Mucosa of stomach (tissue), 1 donor: ENCODE data around the gene ZFYVE1.

Experiments
- H3K27me3 ChIP-seq: one replicate; pipeline ENCODE4 v1.7.0; 2013; ENCODE audit warnings: mild to moderate bottlenecking, low read length; ENCODE audit not compliant: control insufficient read depth, insufficient read depth
- H3K36me3 ChIP-seq: one replicate; pipeline ENCODE4 v1.7.0; 2013; ENCODE audit warnings: low read length; ENCODE audit not compliant: control insufficient read depth, insufficient read depth
- H3K4me1 ChIP-seq: one replicate; pipeline ENCODE4 v1.7.0; 2013; ENCODE audit warnings: mild to moderate bottlenecking, low read length; ENCODE audit not compliant: control insufficient read depth, insufficient read depth
- H3K4me3 ChIP-seq: one replicate; pipeline ENCODE4 v1.7.0; 2013; ENCODE audit warnings: low read length
- H3K9ac ChIP-seq: one replicate; pipeline ENCODE4 v1.7.0; 2013; ENCODE audit warnings: mild to moderate bottlenecking, low read length, moderate library complexity
- H3K9me3 ChIP-seq: one replicate; pipeline ENCODE4 v1.7.0; 2013; ENCODE audit warnings: mild to moderate bottlenecking, low read length, moderate library complexity; ENCODE audit not compliant: control insufficient read depth
- donor health status: Pancreatic carcinoma.

ZFYVE1 gene

DNA sequence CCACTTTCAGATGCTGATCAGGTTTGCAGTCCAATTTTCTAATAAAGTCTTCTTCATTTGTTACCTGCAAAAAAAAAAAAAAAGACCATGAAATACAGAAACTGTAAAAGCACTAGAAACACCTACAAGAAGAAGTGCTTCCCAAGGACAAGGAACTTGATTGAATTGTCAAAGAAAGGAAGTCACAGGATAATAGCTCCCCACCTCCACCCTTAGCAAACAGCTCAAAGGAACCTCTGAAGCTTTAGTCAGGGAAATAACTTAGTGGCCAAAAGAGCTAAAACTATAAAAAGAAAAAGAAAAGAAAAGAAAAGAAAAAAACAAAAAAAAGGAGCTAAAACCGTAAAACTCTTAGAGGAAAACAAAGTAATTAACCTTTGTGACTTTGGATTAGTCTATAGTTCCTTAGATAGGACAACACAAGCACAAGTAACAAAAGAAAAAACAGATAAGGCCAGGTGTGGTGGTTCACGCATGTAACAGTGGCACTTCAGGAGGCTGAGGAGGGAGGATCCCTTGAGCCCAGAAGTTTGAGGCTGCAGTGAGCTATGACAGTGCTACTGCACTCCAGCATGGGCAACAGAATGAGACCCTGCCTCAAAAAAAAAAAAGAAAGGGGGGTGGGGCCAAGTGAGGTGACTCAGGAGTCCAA, 28.5 kb downstream of the ZFYVE1 start:
- H3K4me3 ChIP-seq: no peak overlapping the region
- H3K9me3 ChIP-seq: no peaks in the 10 kb centered on the region
- no peaks in the 10 kb centered on the region for H3K4me1 ChIP-seq
- no peaks in the 10 kb centered on the region for H3K27me3 ChIP-seq
- H3K36me3 ChIP-seq: peaks cover 6% of the 10 kb centered on the region
- H3K9ac ChIP-seq: no peak overlapping the region

DNA sequence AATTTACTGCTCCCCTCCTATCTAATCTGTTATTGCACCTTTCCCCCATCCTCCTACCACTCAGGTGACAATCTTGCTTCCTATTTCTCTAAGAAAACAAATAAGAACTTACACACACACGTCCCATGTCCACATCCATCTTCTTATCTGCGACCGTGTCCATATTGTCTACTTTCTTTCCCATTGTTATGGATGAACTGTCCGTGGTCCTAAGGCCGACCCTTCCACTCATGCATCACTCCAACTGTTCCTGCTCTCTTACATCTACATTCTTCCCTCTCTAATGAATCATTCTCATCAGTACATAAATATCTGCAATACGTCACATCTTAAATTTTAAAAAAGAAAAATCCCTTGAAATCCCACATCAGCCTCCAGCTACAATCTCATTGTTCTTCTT, 30.0 kb downstream of the ZFYVE1 start:
- Histone ChIP-seq H3K36me3 (peaks cover 6% of the 10 kb centered on the region), H3K4me1 (no peaks in the 10 kb centered on the region), H3K27me3 (no peaks in the 10 kb centered on the region), H3K9me3 (no peaks in the 10 kb centered on the region), H3K9ac (no peak overlapping the region), H3K4me3 (no peak overlapping the region)

DNA sequence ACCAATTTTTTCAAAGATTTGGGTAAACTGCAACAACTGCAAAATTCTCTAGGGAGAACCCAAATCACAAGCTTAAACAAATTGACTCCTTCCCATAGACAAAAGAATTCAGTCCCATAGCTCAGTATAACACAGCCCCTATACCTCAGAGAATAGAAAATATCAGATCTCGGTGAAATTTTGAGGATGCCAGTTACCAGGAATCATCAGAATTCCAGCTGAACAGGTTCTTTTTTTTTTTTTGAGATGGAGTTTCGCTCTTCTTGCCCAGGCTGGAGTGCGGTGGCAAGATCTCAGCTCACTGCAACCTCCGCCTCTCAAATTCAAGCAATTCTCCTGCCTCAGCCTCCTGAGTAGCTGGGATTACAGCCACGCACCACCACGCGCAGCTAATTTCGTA, 36.7 kb downstream of the ZFYVE1 start:
- no peak overlapping the region for H3K4me3 ChIP-seq
- H3K9ac ChIP-seq: no peak overlapping the region
- no peaks in the 10 kb centered on the region for H3K4me1 ChIP-seq
- no peaks in the 10 kb centered on the region for H3K36me3 ChIP-seq
- no peaks in the 10 kb centered on the region for H3K27me3 ChIP-seq
- H3K9me3 ChIP-seq: no peaks in the 10 kb centered on the region

DNA sequence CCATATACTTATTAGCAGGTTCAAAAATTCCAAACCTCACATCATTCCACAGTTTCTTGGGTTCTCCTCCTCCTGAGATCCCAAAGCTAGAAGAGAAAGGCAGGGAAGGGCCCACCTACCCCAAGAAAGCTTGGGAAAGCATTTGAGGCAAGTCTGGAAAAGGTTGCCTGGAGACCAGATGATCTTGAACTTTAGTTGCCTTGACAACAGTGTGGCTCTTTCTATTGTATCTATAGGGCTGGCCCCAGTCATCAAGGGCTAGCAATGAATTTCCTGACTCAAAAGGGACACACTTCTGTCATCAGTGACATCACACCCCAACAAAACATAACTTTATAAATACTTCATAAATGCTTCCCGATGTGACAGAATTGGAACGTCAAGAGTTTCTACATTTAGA, 40.0 kb downstream of the ZFYVE1 start:
- H3K27me3 ChIP-seq: no peaks in the 10 kb centered on the region
- H3K4me1 ChIP-seq: no peaks in the 10 kb centered on the region
- H3K9me3 ChIP-seq: no peaks in the 10 kb centered on the region
- no peaks in the 10 kb centered on the region for H3K36me3 ChIP-seq
- no peak overlapping the region for H3K4me3 ChIP-seq
- no peak overlapping the region for H3K9ac ChIP-seq

DNA sequence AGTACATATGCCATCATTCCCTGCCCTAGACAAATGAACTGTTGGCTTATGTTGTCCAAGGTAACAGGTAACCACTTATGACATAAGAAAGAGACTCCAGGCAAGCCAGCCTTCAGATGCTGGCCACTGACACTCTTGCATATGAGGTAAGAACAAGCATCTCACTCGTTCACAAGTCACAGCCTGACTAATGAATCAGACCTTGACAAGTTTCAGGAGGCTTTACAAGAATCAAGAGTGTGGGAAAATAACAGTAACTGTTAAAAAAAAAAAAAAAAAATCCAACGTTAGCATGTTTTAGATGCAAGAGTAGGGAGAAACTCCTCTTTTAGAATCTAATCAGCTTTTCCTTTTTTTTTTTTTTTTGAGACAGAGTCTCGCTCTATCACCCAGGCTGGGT, 40.7 kb downstream of the ZFYVE1 start:
- H3K27me3 ChIP-seq: no peaks in the 10 kb centered on the region
- no peak overlapping the region for H3K4me3 ChIP-seq
- no peaks in the 10 kb centered on the region for H3K9me3 ChIP-seq
- no peaks in the 10 kb centered on the region for H3K4me1 ChIP-seq
- H3K36me3 ChIP-seq: no peaks in the 10 kb centered on the region
- H3K9ac ChIP-seq: no peak overlapping the region

DNA sequence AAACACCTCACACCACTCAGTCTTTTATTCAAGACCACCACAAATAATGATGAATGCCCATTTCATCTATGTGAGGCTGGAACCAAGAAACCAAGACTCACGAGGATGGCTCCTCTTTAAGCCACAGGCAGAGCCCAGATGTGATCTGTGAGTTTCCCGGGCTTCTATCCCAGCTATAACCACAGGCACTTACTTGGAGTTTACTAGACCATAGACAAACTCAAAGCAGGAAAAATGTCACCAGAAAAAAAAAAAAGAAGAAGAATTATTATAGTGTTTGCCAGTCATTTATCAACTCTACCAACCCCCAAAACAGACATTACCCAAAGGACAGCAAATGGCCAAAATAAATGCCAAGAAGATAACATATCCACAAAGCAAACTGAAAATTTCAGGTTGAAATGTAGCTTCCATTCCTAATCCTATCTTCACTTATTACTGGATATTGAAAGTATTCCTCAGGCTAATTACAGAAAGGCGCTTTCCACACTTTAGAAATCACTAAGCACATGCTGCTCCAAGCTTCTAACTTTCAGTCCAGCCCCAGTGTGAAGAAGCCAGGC, 44.7 kb downstream of the ZFYVE1 start:
- H3K4me3 ChIP-seq: no peak overlapping the region
- no peaks in the 10 kb centered on the region for H3K9me3 ChIP-seq
- H3K9ac ChIP-seq: no peak overlapping the region
- H3K4me1 ChIP-seq: no peaks in the 10 kb centered on the region
- H3K27me3 ChIP-seq: no peaks in the 10 kb centered on the region
- H3K36me3 ChIP-seq: no peaks in the 10 kb centered on the region

DNA sequence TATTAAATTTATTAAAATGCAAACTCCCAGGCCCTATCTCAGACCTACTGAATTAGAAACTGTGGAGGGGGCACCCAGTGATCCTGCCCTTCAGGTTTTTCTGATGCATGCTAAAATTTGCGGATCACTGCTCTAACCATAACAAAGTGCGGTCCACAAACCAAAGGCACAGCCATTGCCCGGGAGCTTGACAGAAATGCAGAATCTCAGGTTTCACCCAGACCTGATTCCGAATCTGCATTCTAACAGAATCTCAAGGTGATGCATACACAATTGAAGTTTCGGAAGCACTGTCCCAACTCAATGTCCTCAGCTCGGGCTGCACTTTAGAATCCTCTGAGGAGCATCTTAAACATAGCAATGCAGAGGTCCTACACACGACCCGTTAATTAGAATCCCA, 46.0 kb downstream of the ZFYVE1 start:
- H3K9me3 ChIP-seq: no peaks in the 10 kb centered on the region
- no peaks in the 10 kb centered on the region for H3K27me3 ChIP-seq
- no peaks in the 10 kb centered on the region for H3K36me3 ChIP-seq
- no peak overlapping the region for H3K9ac ChIP-seq
- H3K4me3 ChIP-seq: no peak overlapping the region
- H3K4me1 ChIP-seq: no peaks in the 10 kb centered on the region

DNA sequence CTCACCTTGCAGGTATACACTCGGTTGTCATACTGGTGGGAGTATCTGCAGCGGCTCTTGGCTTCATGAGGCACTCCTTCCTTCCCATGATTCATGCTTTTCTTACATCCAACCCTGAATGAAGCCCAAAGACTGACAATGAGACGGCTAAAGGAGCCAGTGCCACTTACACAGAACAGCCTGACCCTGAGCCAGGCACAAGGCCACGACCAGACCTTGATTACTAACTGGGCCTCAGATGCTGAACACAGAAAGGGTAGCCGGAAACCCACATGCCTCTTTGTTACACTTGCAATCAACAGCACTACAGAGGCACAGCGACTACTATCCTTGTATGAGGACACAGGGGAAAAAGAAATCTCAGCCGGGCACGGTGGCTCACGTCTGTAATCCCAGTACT, 48.0 kb downstream of the ZFYVE1 start:
- Histone ChIP-seq H3K9me3 (no peaks in the 10 kb centered on the region), H3K4me3 (no peak overlapping the region), H3K9ac (no peak overlapping the region), H3K27me3 (no peaks in the 10 kb centered on the region), H3K36me3 (peaks cover 6% of the 10 kb centered on the region), H3K4me1 (no peaks in the 10 kb centered on the region)

DNA sequence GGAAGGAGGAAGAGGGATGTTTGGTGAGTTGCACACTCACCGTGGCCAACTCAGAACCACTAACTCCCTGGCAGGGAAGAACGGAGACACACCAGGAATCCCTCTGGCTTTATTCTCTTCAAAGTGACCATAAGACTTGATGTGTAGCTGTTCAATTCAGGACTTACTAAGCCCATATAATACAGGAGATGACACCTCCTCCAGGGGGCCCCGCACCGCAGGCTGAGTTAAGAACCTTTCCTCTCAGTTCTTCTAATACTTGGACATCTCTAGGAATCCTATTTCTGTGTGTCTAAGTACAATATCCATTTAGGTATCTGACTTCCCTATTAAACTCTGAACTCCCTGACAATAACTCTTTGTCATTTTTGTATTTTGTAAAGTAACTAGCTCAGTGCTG, 51.1 kb downstream of the ZFYVE1 start:
- H3K4me3 ChIP-seq: no peak overlapping the region
- no peaks in the 10 kb centered on the region for H3K9me3 ChIP-seq
- H3K4me1 ChIP-seq: no peaks in the 10 kb centered on the region
- no peaks in the 10 kb centered on the region for H3K27me3 ChIP-seq
- no peak overlapping the region for H3K9ac ChIP-seq
- peaks cover 6% of the 10 kb centered on the region for H3K36me3 ChIP-seq

DNA sequence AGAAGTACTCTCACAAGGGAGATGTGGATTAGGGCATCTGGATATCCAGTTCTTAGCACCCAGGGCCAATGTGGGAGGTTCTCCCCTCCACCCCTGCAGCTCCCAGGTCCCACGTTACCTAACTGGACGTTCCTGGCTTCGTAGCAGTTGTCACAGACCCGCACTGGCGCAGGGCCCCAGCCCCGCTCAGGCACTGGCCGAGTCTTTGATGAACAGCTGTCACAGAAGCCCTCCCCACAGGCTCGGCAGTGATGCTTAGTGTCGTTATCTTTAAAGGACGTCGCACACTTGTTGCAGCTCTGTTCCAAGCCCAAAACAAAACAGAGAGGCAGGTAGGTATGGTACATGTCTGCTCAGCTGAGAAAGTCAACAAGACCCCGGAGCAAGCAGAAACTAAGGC, 52.2 kb downstream of the ZFYVE1 start:
- H3K27me3 ChIP-seq: no peaks in the 10 kb centered on the region
- H3K9ac ChIP-seq: no peak overlapping the region
- H3K9me3 ChIP-seq: no peaks in the 10 kb centered on the region
- peaks cover 6% of the 10 kb centered on the region for H3K36me3 ChIP-seq
- no peak overlapping the region for H3K4me3 ChIP-seq
- H3K4me1 ChIP-seq: no peaks in the 10 kb centered on the region

DNA sequence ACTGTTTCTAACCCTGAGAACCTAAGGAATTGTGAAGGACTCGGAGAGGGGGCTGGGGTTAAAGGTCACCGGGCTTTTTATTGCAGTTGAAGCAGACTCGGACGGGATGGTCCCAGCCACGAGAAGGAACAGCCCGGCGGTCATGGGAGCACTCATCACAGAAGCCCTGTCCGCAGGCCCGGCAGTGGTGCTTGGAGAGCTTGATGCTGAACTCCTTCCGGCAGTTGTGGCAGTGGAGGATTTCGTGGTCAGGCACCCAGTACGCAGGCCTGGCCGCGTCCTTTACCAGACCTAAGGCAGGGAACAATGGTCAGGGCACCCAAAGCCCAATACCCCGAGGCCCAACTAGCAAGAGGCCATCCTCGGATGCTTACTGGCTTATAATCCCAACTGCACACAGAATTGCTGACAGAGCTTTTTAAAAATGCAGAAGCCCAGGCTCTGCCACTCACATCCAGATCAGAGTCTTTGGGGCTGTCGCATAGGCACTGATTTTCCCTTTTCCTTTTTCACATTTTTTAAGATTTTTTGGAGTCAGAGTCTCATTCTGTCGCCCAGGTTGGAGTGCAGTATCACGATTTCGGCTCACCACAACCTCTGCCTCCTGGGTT, 56.0 kb downstream of the ZFYVE1 start:
- Histone ChIP-seq H3K4me1 (no peaks in the 10 kb centered on the region), H3K36me3 (peaks cover 6% of the 10 kb centered on the region), H3K4me3 (no peak overlapping the region), H3K9me3 (no peaks in the 10 kb centered on the region), H3K9ac (no peak overlapping the region), H3K27me3 (no peaks in the 10 kb centered on the region)

DNA sequence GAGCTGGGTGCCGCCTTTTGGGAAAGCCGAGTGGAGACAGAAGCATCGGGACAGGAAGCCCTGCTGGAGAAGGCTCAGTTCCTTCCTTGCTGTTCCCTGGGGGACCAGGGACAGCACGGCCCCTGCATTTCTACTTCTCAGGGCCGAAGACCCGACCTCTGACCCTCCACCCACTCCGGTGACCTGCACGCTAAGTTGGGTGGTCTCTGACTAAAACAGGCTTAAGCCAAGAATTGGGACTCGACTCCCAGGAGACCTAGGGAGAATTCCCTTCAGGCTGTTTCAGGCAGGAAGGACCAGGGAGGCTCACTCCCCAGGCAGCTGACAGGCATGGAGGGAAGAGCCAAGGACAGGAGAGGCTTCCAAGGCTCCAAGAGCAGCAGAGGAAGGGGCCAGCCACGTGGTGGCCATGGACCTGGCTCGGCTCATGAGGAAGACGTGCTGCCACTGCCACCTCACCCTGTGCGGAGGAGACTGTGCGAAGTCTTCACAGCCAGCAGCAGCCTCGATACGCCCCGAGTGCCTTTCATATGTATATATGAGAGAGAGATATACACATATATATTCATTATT, 56.8 kb downstream of the ZFYVE1 start:
- Histone ChIP-seq H3K9ac (no peak overlapping the region), H3K4me3 (no peak overlapping the region), H3K9me3 (no peaks in the 10 kb centered on the region), H3K27me3 (no peaks in the 10 kb centered on the region), H3K4me1 (no peaks in the 10 kb centered on the region), H3K36me3 (peaks cover 6% of the 10 kb centered on the region)
